NOMO-1 treated with DMSO at 0.1 percent for 48 hours (cell line): Measurements from ENCODE around the gene DYNC1I1.

Experiments used
- DNase-seq: peaks from one replicate; lab custom pipeline; 2025; ENCODE audit not compliant: unreplicated experiment; lab: John Stamatoyannopoulos, UW

The DYNC1I1 gene

DNA sequence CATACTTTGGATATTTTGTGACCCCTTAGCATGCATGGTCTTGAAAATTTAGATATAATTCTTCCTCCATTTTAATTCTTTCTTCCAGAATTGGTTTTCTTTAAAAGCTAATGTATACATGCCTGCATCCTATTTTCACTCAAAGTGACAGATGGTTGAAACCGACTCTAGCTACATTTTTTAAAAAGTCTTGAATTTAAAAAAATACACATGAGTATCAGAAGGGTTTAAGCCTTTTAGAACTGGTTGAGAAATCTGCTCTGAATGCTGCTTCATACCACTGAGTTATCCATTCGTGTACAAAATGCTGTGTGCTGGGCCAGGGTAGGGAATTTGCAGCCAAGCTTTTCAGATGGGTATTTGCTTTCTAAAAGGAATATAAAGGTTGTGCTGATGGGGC, 16.5 kb downstream of the DYNC1I1 start:
- no peak for DNase-seq

DNA sequence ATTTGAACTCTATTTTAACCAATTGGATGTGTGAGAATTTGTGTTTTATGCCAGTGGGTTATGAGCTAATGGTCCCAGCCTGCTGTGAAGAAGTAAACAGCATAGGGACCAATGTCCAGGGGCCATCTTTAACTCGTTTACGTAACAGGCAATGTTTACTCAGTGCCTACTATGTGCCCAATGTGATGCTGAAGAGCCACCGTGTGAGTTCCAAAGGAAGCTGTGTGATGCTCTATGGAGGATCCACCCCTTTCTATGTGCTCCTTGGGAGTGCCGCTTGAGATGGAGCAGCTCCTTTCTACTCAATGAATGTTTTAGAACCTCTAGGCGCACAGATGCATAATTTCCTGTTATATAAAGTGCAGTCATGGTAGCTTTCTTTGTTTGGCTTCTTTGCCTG, 21.3 kb downstream of the DYNC1I1 start:
- DNase-seq: no peak

DNA sequence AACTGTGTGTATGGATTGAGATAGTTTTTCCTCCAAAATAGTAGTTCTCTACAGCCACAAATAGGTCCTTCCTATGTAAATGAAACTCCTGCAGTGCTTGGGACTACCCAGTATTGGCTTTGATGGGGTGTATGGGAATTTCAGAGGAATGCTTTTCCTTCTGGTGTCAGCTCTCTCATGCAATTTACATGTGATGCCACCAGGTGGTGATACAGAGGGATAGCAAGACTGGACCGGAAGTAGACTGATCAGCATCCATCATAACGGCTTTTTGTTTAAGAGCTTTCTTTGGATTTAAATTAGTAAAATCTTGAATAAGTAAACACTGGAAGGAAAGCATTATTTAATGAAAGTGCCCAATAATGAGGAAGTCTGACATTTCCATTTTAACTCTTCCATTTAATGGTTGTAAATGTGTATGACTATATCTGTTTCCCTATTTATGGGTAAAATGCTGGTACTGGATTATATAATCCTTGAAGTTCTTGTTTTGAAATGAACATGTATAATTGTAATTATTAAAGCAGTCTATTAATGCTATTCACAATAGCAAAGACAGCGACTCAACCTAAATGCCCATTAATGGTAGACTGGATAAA, 22.7 kb downstream of the DYNC1I1 start:
- peak; percentile 72 for DNase-seq

DNA sequence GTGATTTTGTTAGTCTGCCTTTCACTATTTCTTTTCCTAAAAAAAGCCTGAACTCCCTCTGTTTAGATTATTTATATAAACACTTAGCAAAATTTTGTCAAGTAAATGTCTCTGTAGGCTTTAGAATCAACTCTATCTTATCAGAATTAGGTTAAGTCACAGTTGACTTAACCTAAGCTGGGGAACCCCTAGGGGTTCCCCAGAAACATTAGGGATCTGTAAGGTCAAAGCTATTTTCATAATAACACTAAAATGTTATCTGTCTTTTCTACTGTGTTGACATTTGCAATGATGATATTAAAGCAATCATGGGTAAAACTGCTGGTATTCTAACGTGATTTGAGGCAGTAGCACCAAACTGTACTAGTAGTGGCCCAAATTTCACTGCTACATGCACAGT, 24.3 kb downstream of the DYNC1I1 start:
- DNase-seq: no peak

DNA sequence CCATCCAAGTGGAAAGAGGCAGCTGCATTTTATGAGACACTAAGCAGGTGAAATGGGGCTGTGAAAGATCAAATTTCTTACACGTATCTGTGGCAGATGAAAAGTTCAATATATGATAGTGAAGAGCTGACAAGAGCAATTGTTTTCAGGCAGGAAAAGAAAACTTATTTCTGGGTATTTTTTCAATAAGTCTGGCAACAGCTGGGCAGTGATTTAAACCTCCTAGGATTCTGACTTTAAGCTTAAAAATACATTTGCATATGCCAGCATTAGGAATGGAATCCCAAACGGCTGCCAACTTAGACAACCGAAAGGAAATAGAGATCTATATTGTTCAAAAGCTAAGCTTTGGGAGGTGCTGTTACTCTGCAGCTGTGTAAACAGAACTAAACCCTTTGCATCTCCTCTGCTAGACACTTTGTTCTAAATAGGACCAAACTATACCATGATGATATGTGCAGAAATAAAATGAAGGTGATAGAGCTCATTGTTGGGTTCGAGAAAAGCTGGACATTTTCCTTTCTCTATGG, 26.1 kb downstream of the DYNC1I1 start:
- no peak for DNase-seq

DNA sequence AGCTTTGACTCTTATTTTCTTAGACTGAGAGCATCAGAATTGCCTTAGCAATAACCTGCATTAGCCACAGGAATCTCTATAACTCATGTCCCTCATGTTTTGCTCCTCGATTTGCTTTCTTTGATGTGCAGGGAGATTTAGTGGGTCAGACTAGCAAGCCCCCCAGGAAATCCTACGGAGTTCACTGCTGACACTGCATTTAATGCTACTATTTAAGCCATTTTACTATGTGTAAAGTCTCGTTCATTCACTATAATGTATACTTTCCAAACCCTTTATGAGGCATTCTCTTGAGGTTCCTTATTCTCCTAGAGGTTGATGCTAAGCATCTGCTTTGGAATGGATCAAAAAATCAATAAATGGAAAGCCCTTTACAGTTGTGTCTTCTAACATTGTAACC, 28.4 kb downstream of the DYNC1I1 start:
- DNase-seq: no peak

DNA sequence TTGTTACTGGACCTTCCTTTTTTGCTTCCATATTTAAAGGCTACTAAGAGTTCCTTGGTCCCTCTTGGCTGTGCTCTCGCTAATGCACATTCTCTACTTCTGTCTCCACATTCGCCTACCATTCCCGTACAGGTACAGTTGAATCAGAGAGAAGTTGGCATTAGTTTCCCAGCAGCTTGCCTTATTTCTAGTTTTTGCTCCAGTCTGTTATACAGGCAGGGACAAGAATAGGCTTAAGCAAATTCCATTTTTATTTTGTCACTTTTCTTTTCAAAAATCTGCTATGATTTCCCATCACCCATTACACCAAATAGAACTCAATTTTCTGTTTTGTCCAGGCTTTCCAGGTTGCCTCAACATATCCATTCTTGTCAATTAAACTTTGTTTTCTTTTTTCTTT, 29.9 kb downstream of the DYNC1I1 start:
- DNase-seq: no peak

DNA sequence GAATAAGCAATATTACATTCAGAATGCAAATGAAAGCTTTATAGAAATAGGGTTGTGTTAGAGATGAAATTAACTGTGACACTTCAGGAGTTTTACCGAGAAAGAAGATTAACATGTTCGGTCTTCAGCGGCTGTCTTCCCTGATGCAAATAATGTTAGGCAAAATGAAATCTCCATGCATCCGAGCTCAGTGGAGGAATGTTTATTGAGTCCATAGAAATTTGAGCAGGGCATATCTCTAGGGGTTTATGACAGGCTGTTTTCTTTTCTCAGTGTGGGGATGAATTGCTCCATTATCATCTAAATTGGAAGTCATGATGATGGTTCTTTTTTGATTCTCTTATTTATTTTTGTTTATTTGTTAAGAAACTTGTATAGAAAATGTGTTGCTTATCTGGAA, 31.7 kb downstream of the DYNC1I1 start:
- DNase-seq: no peak

DNA sequence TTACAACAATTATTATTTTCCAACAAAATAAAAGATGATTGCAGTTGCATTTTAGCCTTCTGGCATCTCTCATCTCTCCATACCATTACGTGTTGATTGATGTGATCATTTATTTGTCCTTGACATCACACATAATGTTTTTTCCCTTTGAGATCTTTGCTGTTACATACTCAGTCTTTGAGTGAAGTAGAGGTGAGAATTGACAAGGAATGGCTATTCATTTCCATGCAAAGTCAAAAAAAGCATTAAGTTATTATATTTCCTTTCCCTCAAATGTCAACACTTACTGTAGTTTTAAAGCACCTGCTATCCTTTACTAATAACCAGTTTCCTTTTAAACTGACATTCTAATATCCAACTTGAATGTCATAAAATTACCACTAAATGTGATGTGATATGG, 33.6 kb downstream of the DYNC1I1 start:
- no peak for DNase-seq

DNA sequence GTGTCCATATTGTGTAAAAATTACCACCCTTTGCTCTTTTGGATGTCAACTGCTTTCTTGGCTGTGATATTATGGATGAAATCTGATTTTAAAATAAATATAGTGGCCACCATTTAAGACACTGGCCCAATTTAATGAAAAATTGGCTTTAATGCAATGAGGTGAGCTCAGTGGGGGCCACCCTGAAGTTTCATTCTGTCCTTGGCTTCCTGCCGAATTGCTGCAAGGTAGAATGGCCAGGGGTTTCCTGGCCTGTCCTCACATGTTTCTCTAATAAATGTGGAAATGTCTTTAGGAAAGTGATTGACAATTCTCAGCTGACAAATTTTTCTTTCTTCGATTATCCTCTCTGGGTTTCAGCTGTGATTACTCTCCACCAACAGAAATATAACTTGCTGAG, 36.0 kb downstream of the DYNC1I1 start:
- no peak for DNase-seq

DNA sequence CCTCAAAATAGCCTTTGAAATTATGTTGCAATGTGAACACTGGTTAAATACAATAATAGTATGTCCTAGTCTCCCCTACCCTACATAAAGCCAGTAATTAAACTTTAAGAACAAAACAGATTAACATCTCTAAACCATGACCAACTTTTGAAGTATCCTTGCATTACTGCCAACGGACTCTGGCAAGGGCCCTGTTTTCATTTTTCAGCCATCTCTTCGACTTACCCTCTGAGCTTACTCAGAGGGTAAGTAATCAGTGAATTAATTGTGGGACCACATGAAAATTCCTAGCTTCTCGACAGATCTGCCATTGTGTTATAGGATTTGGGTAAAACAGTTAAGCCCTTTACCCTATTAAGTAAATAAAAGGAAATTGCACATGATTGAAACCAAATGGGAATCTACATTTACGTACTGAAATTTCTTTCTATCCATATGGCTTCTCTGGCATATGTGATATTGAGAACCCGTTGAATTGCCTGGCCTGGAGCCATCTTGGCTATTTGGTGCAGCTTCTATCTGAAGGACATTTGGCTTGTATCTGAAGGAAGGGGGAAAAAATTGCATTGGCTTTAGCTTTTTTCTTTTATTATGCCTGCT, 39.6 kb downstream of the DYNC1I1 start:
- DNase-seq: no peak

DNA sequence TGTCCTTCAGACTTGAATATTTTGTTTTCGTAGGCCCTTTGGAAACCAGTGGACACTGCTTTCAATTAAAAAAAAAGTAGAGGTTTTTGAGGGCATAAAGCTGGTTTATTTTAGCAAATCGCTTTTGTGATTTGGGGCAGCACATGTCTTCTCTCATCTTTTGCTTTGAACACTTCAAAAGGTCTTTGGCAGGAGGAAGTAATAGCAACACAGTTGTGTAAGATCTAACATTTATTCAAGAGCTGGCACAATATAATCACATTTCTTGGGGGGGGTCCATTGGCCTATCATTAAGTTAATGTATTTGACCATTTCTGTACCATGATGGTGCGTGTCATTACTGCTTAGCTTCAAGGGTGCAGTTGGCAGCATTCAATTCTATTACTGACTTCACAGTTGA, 42.4 kb downstream of the DYNC1I1 start:
- DNase-seq: no peak

DNA sequence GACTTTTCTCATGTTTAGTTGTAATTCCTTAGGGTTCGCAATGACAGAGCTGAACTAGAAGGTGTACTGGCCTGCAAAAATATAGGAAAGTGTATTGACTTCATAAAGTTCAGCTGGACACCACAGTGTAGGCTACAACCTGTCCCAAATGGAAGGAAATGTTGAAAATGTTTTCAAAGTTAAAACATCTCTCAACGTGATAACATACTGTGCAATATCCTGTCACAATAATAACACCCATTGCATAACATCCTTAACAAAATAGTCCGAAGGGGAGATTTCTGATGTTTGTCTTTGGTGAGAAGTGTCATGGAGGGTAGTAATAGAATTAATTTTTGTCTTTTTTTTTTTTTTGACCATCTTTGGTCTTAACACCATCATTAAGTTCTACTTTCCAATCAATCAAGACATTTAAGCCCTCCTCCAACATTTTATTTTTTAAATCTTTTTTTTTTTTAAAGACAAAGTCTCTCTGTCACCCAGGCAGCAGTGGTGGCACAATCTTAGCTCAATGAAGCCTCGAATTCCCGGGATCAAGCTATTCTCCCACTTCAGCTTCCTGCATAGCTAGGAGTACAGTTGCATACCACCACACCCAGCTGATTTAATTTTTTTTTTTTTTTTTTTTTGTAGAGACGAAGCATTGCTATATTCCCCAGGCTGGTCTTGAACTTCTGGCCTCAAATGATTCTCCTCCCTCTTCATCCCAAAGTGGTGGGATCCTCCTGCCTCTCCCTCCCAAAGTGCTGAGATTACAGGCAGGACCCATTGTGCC, 45.7 kb downstream of the DYNC1I1 start:
- DNase-seq: peak; percentile 70

DNA sequence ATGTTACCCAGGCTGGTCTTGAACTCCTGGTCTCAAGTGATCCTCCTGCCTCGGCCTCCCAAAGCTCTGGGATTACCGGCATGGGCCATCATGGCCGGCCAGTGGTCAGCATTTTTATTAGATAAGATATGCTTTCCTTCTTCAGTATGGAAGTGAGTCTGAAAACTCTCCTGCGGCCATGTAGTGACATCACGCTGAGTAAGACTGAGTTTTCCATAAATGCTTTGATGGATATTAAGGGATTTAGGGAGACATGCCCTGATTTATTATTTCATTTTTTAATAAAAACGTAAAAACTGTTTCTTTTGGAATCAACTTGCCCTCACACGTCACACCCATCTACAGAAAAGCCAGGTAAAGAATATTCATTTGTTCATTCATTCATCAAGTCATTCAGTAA, 48.4 kb downstream of the DYNC1I1 start:
- no peak for DNase-seq

DNA sequence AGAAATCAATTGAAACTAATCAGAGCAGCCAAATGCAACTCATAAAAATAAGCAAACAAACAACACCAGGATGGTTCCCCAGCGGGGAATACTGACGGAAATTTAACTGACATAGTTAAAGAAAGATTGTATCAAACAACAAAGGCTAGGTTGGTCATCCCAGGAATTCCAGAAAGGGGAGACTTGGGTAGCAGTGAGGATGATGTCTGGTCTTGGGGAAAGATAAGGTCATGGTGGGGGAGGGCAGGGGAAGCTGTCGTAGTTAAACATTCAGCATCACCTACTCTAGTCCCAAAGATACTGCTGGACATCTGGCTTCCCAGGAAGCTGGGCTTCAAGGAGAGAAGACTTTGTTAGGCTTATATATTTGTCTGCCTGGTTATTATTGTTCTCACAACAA, 50.4 kb downstream of the DYNC1I1 start:
- no peak for DNase-seq

DNA sequence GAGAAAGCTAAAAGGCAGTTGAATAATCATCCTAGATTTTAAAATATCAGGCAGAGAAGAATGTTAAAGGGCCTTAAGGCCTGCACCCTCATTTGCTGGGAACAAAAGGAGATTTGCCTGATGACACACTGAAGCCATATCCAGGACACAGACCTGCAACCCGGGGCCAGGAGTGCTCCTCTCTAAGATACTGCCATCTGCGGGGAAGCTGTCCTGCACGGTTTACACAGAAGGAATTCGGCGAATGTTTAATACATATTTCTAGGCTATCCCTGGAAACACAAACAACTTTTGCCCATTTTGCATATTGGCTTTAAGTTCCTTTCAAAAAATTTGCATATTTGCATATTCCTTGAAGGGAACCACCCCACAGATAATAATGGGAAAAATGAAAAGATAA, 52.3 kb downstream of the DYNC1I1 start:
- DNase-seq: no peak

DNA sequence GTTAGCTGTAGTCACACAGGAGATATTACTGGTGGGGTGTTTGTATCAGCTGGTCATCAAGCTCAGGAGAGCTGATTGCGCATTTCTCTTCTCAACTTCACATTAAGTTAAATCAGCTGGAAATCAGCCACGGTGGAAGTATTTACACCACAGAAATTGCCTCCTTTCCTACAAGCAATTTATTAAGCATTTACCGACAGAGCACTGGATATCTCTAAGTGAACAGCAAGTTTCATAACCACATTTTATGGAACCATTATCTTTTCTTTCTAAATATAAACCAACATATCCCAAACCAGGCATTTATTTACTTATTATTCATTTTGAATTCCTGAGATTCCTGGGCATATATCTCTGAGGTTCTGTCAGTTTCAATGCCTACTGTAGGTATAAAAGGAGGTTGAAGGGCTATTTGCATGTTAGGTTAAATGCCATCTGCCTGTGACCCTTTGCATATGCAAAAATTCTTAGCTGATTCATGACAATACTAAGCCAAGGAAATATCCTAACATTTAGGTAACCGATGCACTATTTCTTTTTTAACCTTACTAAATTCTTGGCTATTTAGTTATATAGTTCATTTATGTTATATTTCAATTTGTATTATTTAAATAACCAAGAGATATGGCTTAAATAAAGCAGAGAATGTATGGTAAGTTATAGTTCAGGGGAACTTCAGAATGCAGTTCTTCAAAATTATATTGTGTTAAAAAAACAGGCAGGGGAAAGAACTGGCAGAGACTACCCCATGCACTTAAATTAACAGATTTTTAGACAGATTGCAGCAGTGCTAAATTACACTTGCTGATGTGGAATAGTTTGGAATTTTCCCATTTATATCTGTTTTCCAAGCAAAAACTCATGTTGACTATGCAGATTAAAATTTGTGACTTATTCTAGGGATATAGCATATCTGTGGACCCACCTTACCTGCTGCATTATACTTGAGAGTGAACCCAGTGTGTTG, 56.8 kb downstream of the DYNC1I1 start:
- DNase-seq: no peak

DNA sequence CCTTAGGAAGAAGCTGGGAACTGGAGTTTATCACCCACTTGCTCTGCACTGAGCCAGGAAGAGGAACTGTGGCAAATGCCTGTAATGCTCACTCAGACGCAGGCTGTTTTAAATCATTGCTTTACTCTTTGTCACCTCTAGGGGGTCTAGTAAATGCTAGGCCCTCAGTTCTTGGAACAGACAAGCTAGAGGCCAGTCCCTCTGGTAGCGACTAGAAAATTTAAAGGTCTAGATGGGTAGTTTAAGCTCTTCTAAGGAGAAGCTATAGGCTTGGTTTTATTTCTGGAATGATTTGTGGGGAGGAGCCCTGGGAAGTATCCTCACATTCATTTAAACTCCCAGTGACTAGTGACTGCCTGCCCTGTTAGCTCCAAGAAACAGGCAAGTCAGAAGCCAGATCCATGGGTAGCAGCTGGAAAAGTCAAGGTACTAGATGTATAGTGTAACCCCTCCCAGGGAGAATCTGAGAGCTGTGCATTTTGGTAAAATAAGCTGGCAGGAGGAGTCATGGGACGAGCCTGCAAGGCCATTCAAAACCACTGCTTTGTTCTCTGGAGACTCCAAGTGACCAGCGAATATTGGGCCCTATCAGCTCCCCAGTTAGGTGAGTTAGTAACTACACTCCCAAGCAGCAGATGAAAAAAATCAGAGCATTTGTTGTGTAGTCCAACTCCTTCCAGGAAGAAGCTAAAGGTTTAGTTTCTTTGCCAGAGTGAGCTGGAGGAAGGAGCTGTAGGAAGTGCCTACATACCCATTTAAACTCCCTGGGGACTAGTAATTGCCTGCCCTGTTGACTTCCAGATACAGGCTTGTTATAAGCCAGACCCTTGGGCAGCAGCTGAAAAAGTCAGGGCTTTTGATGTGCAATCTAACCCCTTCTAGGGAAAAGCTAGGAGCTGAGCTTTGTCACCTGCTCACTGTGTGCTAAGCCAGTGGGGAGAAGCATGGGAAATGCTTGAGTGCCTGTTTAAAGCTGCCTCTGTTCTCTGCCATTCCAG, 68.9 kb downstream of the DYNC1I1 start:
- DNase-seq: peak; percentile 28

DNA sequence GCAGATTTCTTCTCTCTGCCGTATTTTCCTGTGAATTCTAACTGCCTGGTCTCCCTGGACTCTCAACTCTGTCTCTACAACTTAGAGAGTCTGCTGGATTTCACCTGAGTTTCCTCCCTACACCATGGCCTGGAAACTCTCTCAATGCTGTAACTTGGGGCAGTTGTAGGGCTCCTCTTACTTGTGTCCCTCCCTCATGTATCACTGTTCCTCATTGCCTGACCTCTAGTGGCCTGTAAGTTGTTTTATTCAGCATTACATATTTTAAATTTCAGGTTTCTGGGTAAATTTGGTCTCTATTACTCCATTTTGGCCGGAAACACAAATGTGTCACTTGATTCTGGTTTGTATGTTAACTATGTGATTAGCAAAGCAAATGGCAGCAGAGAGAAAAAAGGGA, 70.9 kb downstream of the DYNC1I1 start:
- peak; percentile 15 for DNase-seq

DNA sequence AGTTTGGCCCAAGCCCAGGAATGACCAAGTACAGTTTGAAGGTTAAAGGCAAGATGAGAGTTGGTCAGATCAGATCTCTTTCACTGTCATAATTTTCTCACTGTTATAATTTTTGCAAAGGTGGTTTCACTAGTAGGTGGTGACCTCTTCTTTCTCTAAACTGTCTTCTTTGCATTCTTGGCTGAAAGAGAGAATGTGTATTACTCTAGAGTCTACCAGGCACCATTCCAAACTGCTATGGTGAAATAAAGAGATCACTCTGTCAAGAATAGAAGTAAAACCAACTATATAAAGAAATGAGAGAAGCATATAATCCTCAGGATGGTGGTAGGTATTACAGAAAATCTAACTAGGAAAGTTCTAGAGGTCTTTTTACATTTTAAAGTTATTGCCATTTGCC, 72.7 kb downstream of the DYNC1I1 start:
- DNase-seq: no peak
